Astrocyte of the spinal cord (primary cell): Measurements from ENCODE around the gene DNAJA2.
"Not testable (repeated sequence)": the region's sequence is repeated elsewhere in the genome, so short reads cannot be mapped to it uniquely, and the experiment has no call there.

Source experiments
- DNase-seq: peaks from one replicate; pipeline ENCODE4 v3.0.0; 2011; ENCODE audit warnings: low read depth, low spot score
- H3K4me3 ChIP-seq: 2 replicates; pipeline ENCODE4 v1.5.1; 2011; ENCODE audit warnings: low read depth, mild to moderate bottlenecking, low read length, moderate library complexity
- CTCF ChIP-seq: IDR thresholded peaks from 2 replicates; pipeline ENCODE4 v1.5.1; 2012; ENCODE audit warnings: low read depth, mild to moderate bottlenecking, low read length, inconsistent platforms
- in situ Hi-C: cut with HindIII; loops from 2 replicates; pipeline ENCODE4 v1.10.0; 2017; ENCODE audit warnings: low sequenced_read_pairs

DNAJA2 gene

GRCh38 chr16:46950009-46950408 lies 23.5 kb downstream of the DNAJA2 start:
- no peak overlapping the region for H3K4me3 ChIP-seq
- in situ Hi-C loops = no loop called here
- no peak for TF ChIP-seq CTCF
- no peak for DNase-seq

DNA sequence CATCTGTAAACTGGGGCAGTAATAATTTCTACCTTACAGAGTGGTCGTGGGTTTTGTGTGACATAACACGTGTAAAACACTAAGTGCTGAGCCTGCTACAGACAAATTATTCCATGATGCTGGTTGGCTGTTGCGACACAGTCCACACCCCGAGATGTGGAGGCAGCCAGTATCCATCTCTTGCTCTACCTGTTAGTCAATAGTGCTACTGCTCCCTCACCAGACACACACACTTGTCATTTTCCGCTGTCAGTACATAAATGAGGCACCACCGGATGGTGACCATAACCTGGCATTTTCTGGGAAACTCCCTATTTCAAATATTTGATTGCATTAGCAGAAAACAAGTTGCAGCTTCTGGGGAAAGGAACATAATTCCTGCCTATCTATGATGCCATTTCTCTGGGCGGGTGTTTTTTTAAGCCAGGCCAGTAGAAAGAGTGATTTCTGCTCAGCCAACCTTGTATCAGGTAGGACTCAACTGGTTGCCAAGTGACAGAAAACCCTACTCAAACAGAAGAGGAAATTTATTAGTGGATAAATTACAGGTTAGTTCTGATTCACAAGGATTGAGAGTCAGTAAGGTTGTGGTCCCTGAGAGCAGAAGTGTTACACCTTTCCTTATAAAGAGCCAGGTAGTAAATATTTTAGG lies 24.1 kb downstream of the DNAJA2 start:
- in situ Hi-C loops = no loop called here
- no peak for DNase-seq
- TF ChIP-seq CTCF = no peak
- H3K4me3 ChIP-seq = no peak overlapping the region

GRCh38 chr16:46948548-46949166 lies 24.8 kb downstream of the DNAJA2 start:
- no peak for DNase-seq
- TF ChIP-seq CTCF = no peak
- in situ Hi-C loops = no loop called here
- H3K4me3 ChIP-seq = no peak overlapping the region

- peak; percentile 55 for TF ChIP-seq CTCF
- peak; percentile 48 for DNase-seq
- no peak overlapping the region for H3K4me3 ChIP-seq
- in situ Hi-C loops = no loop called here
Observed at GRCh38 chr16:46947900-46948547, 25.4 kb downstream of the DNAJA2 start.

DNA sequence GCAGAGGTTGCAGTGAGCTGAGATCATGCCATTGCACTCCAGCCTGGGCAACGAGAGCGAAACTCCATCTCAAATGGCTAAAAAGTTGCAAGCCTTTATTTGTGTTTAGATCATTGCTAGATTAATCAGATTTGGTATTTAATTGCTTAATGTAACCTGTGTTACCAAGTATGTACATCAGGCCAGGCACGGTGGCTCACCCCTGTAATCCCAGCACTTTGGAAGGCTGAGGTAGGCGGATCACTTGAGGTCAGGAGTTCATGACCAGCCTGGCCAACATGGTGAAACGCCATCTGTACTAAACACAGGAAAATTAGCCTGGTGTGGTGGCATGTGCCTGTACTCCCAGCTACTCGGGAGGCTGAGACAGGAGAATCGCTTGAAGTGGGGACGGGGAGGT lies 28.8 kb downstream of the DNAJA2 start:
- in situ Hi-C loops, H3K4me3 ChIP-seq, DNase-seq: not testable (repeated sequence)

DNA sequence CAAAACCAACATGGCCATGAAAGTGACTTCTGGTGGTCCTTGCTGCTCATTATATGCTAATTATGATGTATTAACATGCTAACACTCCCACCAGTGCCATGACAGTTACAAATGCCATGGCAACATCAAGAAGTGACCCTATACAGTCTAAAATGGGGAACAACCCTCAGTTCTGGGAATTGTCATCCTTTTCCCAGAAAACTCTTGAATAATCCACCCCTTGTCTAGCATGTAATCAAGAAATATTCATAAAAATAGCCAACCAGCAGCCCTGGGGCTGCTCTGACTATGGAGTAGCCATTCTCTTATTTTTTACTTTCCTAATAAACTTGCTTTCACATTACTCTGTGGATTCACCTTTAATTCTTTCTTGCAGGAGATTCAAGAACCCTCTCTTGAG lies 35.9 kb downstream of the DNAJA2 start:
- TF ChIP-seq CTCF = no peak
- no peak for DNase-seq
- in situ Hi-C loops = no loop called here
- H3K4me3 ChIP-seq = no peak overlapping the region

GRCh38 chr16:46932802-46933201 lies 40.7 kb downstream of the DNAJA2 start:
- no peak for DNase-seq
- no peak for TF ChIP-seq CTCF
- in situ Hi-C loops = no loop called here
- H3K4me3 ChIP-seq = no peak overlapping the region
